ENCODE results near the gene GAB4. TPM values are rescaled to one million over a fixed set of nuclear protein-coding genes. Genes with fewer than 3 reads are reported as not detected.

Gene GAB4
- total RNA-seq, 1 donor from 2014 or later, result not detected

- Mint-ChIP-seq H3K27me3 (ENCODE audit: unreplicated experiment) (no peaks in the 10 kb centered on the region), H3K27ac (ENCODE audit: unreplicated experiment) (no peak overlapping the region), H3K36me3 (ENCODE audit: unreplicated experiment) (no peaks in the 10 kb centered on the region), H3K4me3 (ENCODE audit: unreplicated experiment) (no peak overlapping the region), H3K4me1 (ENCODE audit: unreplicated experiment) (no peaks in the 10 kb centered on the region), H3K9me3 (ENCODE audit: unreplicated experiment) (peaks cover 35% of the 10 kb centered on the region)
- TF ChIP-seq CTCF (IDR thresholded peaks at IDR 0.05), result no peak
- DNase-seq (ENCODE audit: extremely low spot score, unreplicated experiment), result peak; percentile 77
Measured at GRCh38 chr22:16988257-16988656, 19.8 kb downstream of the GAB4 start.

GRCh38 chr22:16987822-16988221 is 20.2 kb downstream of the GAB4 start:
- peaks cover 34% of the 10 kb centered on the region for H3K9me3 Mint-ChIP-seq (ENCODE audit: unreplicated experiment)

GRCh38 chr22:16975155-16975885 is 32.7 kb downstream of the GAB4 start:
- DNase-seq (ENCODE audit: extremely low spot score, unreplicated experiment), result no peak
- no peaks in the 10 kb centered on the region for H3K27me3 Mint-ChIP-seq (ENCODE audit: unreplicated experiment)
- no peak overlapping the region for H3K4me3 Mint-ChIP-seq (ENCODE audit: unreplicated experiment)

More at GRCh38 chr22:16987822-16988221, 20.2 kb downstream of the GAB4 start:
- Mint-ChIP-seq H3K4me3 (ENCODE audit: unreplicated experiment) (no peak overlapping the region), H3K4me1 (ENCODE audit: unreplicated experiment) (no peaks in the 10 kb centered on the region), H3K27me3 (ENCODE audit: unreplicated experiment) (no peaks in the 10 kb centered on the region), H3K27ac (ENCODE audit: unreplicated experiment) (no peak overlapping the region), H3K36me3 (ENCODE audit: unreplicated experiment) (no peaks in the 10 kb centered on the region)
- no peak for TF ChIP-seq CTCF (IDR thresholded peaks at IDR 0.05)
- peak; percentile 80 for DNase-seq (ENCODE audit: extremely low spot score, unreplicated experiment)

GRCh38 chr22:16974298-16975084 is 33.5 kb downstream of the GAB4 start:
- no peak overlapping the region for H3K4me3 Mint-ChIP-seq (ENCODE audit: unreplicated experiment)
- H3K4me1 Mint-ChIP-seq (ENCODE audit: unreplicated experiment), result no peaks in the 10 kb centered on the region

More at GRCh38 chr22:16975155-16975885, 32.7 kb downstream of the GAB4 start:
- Mint-ChIP-seq H3K36me3 (ENCODE audit: unreplicated experiment) (no peaks in the 10 kb centered on the region), H3K27ac (ENCODE audit: unreplicated experiment) (no peak overlapping the region), H3K9me3 (ENCODE audit: unreplicated experiment) (peaks cover 14% of the 10 kb centered on the region), H3K4me1 (ENCODE audit: unreplicated experiment) (no peaks in the 10 kb centered on the region)
- no peak for TF ChIP-seq CTCF (IDR thresholded peaks at IDR 0.05)

More at GRCh38 chr22:16974298-16975084, 33.5 kb downstream of the GAB4 start:
- Mint-ChIP-seq H3K36me3 (ENCODE audit: unreplicated experiment) (no peaks in the 10 kb centered on the region), H3K9me3 (ENCODE audit: unreplicated experiment) (peaks cover 8% of the 10 kb centered on the region), H3K27me3 (ENCODE audit: unreplicated experiment) (no peaks in the 10 kb centered on the region), H3K27ac (ENCODE audit: unreplicated experiment) (no peak overlapping the region)
- DNase-seq (ENCODE audit: extremely low spot score, unreplicated experiment), result no peak
- TF ChIP-seq CTCF (IDR thresholded peaks at IDR 0.05), result no peak
